ENCODE measurements around the gene LRBA.
"Not testable (repeated sequence)": the region's sequence is repeated elsewhere in the genome, so short reads cannot be mapped to it uniquely, and the experiment has no call there.

Gene LRBA

GRCh38 chr4:151015459-151016347 lies 619 bp upstream of the LRBA start:
- no peak for DNase-seq (ENCODE audit: low read depth in 2 of 2)

GRCh38 chr4:151013944-151014343 lies 1.1 kb downstream of the LRBA start:
- no peak for DNase-seq (ENCODE audit: low read depth in 2 of 2)

- DNase-seq (ENCODE audit: low read depth in 2 of 2), result no peak
Measured at GRCh38 chr4:151013491-151013890, 1.6 kb downstream of the LRBA start.

DNA sequence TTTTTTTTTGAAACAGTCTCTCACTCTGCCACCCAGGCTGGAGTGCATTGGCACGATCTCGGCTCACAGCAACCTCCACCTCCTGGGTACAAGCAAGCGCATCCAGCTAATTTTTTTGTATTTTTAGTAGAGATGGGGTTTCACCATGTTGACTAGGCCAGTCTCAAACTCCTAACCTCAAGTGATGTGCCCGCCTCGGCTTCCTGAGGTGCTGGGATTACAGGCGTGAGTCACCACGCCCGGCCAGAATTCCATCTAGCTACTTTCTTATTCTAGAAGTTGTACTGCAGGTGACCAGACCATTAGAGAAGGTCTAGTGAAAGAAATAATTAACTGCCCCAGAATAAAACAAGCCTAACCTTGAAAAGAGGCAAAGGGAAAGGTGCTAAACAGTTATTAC lies 2.3 kb downstream of the LRBA start:
- no peak for DNase-seq (ENCODE audit: low read depth in 2 of 2)

DNA sequence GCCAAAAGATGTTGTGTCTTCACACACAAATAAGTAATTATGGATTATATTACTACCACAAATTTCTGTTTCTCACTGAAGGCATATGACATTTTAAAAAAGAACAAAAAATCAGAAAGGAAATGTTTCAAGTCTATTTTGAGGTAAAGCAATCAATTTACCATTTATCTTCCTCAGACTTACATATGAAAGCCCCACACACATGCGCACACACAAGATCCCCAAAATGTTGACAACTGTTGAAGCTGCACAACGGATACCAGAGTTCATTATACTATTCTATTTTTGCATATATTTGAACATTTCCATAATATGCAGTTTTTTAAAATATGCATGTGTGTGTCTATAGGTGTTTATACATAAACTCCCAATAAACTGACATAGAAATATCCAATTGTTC lies 2.7 kb downstream of the LRBA start:
- no peak for DNase-seq (ENCODE audit: low read depth in 2 of 2)

DNA sequence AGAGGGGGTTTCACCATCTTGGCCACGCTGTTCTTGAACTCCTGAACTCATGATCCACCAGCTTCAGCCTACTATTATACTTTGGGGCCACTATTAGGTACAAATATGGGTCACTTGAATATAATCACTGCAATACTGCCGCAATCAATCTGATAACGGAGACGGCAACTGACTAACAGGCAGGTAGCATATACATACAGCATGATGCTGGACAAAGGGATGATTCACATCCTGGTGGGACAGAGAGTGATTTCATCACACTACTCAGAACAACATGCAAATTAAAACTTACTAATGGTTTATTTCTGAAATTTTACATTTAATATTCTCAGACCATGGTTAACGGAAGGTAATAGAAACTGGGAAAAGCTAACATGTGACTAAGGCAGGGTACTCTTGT lies 10.9 kb downstream of the LRBA start:
- DNase-seq (ENCODE audit: low read depth in 2 of 2), result no peak

- no peak for DNase-seq (ENCODE audit: low read depth in 2 of 2)
Measured at GRCh38 chr4:151000747-151001429, 14.2 kb downstream of the LRBA start.

GRCh38 chr4:150999086-150999485 lies 16.0 kb downstream of the LRBA start:
- DNase-seq (ENCODE audit: low read depth in 2 of 2), result no peak

GRCh38 chr4:150997141-150997540 lies 17.9 kb downstream of the LRBA start:
- no peak for DNase-seq (ENCODE audit: low read depth in 2 of 2)

GRCh38 chr4:150994721-150995120 lies 20.4 kb downstream of the LRBA start:
- DNase-seq (ENCODE audit: low read depth in 2 of 2), result no peak

GRCh38 chr4:150993577-150993976 lies 21.5 kb downstream of the LRBA start:
- not testable (repeated sequence) for DNase-seq (ENCODE audit: low read depth in 2 of 2)

DNA sequence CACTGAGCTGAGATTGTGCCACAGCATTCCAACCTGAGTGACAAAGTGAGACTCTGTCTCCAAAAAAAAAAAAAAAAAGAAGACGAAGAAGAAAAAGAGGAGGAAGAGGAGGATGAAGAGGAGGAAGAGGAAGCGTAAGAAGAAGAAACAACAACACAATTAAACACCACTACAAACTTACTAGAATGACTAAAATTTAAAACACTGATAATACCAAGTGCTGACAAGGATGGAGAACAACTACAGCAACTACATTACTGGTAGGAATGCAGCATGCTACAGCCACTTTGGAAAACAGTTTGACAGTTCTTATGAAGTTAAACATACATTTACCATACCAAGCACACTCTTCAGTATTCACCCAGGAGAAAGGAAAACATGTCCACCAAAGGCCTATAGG lies 24.1 kb downstream of the LRBA start:
- DNase-seq (ENCODE audit: low read depth in 2 of 2), result no peak

DNA sequence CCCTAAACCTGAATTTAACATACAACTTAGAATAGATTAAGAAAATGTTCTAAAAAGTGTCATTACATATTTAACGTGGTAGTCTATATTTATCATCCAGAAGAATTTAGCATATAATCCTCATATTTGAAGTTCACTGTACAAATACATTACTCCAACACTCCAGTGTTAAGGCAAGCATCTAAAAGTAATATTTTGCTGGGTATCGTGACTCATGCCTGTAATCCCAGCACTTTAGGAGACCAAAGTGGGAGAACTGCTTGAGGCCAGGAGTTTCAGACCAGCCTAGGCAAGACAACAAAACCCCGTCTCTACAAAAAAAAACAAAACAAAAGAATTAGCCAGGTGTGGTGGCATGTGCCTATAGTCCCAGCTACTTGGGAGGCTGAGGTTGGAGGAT lies 24.8 kb downstream of the LRBA start:
- no peak for DNase-seq (ENCODE audit: low read depth in 2 of 2)

DNA sequence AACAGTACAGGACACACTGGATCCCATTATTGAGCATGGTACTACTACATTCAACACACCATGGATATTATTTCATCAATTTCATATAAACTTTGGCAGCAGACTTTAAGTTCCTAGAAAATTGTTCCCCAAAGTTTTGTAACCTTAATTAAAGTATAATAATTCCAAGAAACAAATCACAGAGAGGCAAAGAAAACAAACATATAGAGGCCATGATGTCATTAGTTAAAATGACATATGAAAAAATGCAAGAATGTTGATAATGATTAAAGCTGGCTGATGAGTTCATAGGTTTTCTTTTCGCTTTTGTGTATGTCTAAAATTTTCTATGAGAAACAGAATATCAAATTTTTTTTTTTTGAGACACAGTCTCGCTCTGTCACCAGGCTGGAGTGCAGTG lies 26.8 kb downstream of the LRBA start:
- DNase-seq (ENCODE audit: low read depth in 2 of 2), result no peak

DNA sequence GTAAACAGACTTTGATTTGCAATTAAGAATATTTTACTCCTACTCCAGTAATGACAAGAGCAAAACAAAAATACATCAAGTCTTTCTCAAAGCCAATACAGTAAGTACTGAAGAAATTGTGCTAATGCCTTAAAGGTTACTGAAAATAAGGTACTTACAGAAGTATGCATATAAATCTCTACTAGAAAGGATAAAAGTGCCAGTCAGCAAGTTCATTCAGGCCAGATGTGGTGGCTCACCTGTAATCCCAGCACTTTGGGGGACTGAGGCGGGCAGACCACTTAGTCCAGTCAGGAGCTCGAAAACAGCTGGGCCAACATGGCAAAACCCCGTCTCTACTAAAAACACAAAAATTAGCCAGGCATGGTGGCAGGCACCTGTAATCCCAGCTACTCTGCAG lies 27.9 kb downstream of the LRBA start:
- no peak for DNase-seq (ENCODE audit: low read depth in 2 of 2)

- DNase-seq (ENCODE audit: low read depth in 2 of 2), result no peak
Measured at GRCh38 chr4:150986085-150986484, 29.0 kb downstream of the LRBA start.

DNA sequence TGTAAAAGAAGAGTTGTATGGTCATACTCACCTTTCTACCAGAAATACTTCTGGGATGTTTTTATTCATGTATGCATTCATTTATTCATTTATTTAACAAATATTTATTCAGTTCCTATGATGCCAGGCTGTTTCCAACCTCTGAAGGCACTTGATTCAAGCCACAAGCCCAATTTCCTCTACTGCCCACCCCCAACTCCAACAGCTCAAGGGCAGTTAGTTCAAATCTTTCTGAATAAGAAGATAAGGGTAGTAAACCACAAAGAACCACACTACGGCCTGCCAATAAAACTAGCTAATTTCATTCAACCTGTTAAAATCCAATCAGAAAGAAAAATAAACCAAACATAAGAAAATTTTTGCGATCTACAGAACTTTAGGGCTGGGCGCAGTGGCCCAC lies 31.2 kb downstream of the LRBA start:
- DNase-seq (ENCODE audit: low read depth in 2 of 2), result no peak

GRCh38 chr4:150982557-150983233 lies 32.4 kb downstream of the LRBA start:
- DNase-seq (ENCODE audit: low read depth in 2 of 2), result no peak

DNA sequence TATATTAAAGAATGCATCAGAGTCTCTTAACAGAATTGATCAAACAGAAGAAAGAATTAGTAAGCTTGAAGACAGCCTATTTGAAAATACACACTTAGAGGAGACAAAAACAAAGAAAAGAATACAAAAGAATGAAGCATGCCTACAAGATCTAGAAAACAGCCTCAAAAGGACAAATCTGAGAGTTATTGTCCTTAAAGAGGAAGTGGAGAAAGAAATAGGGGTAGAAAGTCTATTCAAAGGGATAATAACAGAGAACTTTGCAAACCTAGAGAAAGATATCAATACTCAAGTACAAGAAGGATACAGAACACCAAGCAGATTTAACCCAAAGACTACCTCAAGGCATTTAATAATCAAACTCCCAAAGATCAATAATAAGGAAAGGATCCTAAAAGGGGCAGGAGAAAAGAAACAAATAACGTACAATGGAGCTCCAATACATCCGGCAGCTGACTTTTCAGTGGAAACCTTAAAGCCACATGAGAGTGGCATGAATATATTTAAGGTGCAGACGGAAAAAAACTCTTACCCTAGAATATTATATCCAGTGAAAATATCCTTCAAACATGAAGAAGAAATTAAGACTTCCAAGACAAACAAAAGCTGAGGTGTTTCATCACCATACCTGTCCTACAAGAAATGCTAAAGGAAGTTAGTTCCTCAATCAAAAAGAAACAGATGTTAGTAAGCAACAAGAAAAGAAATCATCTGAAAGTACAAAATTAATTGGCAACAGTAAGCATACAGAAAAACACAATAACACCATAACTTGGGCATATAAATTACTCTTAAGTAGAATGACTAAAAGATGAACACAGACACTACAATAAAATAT lies 36.1 kb downstream of the LRBA start:
- no peak for DNase-seq (ENCODE audit: low read depth in 2 of 2)

- no peak for DNase-seq (ENCODE audit: low read depth in 2 of 2)
Measured at GRCh38 chr4:150976478-150977118, 38.5 kb downstream of the LRBA start.

GRCh38 chr4:150974750-150975149 lies 40.3 kb downstream of the LRBA start:
- no peak for DNase-seq (ENCODE audit: low read depth in 2 of 2)
